Measurements from ENCODE around the gene FBXL19.

The FBXL19 gene

GRCh38 chr16:30894540-30895368 is 28.6 kb upstream of the FBXL19 start:
- Histone ChIP-seq H3K4me3 (peak overlapping the region; percentile 33 to 68 (median 62)), H3K27ac (peak overlapping the region; percentile 71 to 97 (median 93))

DNA sequence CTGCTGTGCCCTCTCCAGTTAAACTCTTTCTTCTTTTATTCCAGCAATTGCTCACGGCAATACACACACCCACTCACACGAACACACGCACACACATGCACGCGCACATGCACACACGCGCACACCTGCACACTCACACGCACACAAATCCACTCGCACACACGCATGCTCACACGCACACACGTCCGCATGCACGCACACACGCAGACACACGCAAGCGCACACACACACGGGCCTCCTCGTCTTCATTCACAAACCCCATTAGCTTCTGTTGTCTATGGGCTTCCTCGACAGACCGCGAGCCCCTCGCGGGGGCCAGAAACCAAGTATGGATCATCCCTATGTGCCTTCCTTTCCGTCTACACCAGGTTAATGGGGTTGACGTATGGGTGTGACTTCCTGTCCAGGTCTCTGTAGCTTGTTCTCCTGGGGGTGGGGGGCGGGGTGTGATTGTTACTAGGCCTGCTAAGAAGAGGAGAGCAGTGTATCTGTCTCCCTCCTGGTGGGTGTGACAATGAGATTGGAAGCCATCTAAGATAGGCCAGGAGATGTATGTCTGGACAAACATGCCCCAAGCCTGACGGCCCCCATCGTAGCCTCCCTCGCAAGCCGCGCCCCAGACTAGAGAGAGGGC is 27.6 kb upstream of the FBXL19 start:
- H3K4me3 ChIP-seq, result peak overlapping the region; percentile 30 to 48 (median 42)
- H3K27ac ChIP-seq, result peak overlapping the region; percentile 55 to 97 (median 92)

DNA sequence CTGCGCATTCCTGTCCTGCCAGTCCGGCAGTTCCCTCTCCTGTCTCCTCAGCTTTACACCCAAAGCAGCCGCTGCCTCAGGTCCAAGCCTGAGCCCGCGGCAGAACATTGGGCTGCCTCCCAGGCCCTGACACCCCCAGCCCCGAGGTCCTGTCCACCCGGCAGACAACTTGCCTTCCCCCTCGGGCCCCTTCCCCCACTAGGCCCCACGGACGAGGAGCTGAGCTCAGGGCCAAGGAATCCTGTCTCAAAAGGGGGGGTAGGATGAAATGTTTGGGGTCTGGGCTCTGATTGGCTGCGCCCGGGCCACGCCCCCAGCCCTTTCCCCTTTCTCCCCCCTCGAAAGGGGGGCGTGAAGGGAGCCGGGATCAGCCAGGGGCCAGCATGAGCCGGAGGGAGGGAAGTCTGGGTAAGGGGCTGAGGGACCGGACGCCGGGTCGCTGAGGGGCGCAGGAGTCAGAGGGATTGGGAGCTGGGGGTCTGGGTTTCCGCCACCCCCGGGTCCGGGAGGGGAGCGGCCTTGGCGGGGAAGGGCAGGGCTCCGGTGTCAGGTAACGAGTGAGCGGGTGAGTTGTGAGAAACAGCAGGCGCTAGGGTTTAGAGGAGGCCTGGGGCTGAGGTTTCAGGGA is 27.0 kb upstream of the FBXL19 start, which contains the start of gene CTF1:
Gene CTF1 (plus strand): TSS at position 354 of the 628 bp plus-strand sequence. CDS start 30 bp downstream, at position 384.
- Histone ChIP-seq H3K27ac (peak within 1 kb of the TSS; percentile 55 to 97 (median 92)), H3K4me3 (peak within 1 kb of the TSS; percentile 30 to 48 (median 42))

DNA sequence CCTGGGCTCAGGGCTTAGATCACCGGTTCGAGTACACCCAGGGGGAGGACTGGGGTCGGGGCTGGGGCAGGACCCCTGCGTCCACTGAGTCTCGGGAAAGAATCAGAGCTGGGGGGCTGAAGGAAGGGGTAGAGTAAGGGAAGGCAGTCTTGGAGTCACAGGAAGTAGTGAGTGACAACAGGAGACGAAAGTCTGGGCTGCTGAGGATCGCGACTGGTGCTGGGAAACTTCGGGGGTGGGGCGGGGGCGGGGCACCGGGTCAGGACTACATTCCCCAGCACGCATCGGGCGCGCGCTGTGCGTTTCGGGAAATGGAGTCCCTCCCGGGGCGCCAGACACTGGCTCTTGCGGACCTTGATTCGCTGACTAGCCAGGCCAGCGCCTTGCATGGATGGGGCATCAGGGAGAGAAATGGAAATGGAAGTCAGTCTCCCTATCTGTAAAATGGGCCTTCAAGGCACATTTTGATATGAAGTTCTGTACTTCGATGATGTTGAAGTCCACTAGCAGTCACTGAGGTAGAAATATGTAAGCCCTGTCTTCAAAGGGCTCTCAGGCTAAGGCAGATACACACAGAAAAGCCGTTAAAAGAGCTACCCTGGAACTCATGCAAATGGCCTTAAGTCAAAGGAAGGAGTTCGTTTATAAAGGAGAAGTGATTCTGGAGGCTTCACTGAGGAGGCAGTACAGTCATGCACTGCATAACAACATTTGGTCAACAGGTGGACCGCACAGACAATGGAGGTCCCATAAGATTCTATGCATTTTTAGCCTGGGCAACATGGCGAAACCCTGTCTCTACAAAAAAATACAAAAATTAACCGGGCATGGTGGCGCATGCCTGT is 26.3 kb upstream of the FBXL19 start:
- Histone ChIP-seq H3K27ac (peak overlapping the region; percentile 55 to 97 (median 92)), H3K4me3 (peak overlapping the region; percentile 30 to 48 (median 42))

DNA sequence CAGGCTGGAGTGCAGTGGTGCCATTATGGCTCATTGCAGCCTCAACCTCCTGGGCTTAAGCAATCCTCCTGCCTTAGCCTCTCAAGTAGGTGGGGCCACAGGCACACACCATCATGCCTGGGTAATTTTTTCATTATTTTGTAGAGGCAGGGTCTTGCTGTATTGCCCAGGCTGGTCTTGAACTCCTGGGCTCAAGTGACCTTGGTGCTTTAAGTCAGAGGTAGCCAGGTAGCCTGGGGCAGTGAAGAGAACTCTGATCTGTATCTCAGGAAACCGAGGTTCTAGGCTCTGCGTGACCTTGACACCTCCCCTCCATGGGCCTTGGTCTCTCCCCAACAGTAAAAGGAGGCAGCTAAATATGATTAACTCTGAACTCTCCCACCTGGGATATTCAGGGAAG is 23.6 kb upstream of the FBXL19 start:
- Histone ChIP-seq H3K27ac (no peak overlapping the region), H3K4me3 (no peak overlapping the region)

GRCh38 chr16:30900588-30900987 is 22.8 kb upstream of the FBXL19 start:
- H3K27ac ChIP-seq, result no peak overlapping the region
- no peak overlapping the region for H3K4me3 ChIP-seq

DNA sequence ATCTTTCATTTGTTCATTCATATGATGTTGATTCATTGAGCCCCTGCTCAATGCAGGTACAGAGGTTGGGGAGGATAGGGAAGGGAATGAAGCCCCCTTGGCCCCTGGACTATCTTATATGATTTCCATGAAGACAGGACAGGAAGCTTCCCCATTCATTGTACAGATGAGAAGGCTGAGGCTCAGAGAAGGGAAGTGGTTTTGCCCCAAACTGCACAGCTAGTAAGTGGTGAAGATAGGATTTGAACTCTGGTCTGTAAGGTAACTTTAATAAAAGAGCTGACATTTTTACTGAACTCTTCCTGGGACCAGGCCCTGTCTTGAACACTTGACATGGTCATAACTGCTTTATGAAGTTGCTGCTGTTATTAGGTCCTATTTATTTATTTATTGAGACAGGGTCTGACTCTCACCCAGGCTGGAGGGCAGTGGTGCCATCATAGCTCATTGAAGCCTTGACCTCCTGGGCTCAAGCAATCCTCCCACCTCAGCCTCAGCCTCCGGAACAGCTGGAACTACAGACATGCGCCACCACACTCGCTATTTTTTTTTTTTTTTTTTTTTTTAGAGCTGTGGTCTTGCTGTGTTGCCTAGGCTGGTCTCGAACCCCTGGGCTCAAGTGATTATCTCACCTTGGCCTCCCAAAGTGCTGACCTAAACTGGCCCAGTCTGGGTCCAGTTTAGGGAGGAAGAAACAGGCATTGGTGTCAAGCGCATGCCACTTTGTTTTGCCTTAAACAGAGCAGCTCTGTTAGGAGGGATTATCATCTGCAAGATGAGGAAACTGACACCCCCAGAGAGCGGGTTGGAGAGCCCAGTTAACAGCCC is 22.0 kb upstream of the FBXL19 start:
- H3K27ac ChIP-seq, result peak overlapping the region in 19 of 21 experiments; percentile 56 to 97 (median 91)
- H3K4me3 ChIP-seq, result peak overlapping the region; percentile 17 to 57 (median 46)

DNA sequence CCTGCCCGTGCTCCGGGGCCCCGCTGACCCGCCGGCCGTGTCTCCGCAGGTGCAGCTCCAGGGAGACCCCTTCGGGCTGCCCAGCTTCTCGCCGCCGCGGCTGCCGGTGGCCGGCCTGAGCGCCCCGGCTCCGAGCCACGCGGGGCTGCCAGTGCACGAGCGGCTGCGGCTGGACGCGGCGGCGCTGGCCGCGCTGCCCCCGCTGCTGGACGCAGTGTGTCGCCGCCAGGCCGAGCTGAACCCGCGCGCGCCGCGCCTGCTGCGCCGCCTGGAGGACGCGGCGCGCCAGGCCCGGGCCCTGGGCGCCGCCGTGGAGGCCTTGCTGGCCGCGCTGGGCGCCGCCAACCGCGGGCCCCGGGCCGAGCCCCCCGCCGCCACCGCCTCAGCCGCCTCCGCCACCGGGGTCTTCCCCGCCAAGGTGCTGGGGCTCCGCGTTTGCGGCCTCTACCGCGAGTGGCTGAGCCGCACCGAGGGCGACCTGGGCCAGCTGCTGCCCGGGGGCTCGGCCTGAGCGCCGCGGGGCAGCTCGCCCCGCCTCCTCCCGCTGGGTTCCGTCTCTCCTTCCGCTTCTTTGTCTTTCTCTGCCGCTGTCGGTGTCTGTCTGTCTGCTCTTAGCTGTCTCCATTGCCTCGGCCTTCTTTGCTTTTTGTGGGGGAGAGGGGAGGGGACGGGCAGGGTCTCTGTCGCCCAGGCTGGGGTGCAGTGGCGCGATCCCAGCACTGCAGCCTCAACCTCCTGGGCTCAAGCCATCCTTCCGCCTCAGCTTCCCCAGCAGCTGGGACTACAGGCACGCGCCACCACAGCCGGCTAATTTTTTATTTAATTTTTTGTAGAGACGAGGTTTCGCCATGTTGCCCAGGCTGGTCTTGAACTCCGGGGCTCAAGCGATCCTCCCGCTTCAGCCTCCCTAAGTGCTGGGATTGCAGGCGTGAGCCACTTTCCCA is 21.1 kb upstream of the FBXL19 start:
- Histone ChIP-seq H3K4me3 (peak overlapping the region; percentile 37 to 57 (median 47)), H3K27ac (peak overlapping the region; percentile 80 to 97 (median 91))

DNA sequence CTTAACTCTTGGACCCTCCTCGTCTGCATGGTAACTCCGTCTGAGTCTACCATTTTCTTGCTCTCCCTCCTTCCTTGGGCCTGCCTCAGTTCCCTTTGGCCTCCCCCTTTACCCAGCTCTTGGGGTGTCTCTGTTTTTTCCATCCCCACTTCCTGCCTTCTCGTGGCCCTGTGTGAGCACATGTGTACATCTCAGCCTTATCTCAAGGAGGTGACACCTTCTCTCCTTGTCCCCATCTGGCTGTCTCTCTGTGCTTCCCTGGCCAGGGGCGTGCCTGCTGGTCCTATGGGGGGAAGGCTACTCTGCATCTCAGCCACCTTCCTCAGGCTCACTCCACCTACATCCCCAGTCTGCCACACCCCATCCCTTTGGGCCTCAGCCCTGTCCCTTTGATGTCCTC is 20.4 kb upstream of the FBXL19 start:
- Histone ChIP-seq H3K27ac (peak overlapping the region in 20 of 21 experiments; percentile 85 to 97 (median 91)), H3K4me3 (peak overlapping the region in 2 of 7 experiments; percentile 37 to 48)

DNA sequence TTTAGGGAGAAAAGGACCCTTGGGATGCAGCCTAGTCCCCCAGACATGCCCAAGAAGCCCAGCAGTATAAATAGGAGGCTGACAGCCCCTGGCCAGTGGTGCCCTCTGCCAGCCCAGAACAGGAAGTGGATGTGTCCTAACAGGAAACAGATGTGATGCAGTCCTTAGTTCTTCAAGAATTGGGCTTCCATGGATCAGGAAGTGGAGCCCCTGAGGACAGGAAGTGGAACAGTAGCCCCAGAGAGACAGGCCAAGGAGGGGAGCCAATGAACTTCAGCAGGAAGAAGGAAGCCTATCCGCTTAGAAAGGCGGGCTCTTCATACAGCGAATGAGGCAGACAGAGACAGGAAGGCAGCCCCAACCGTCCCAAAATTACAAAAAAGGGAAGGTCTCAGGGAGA is 19.8 kb upstream of the FBXL19 start:
- no peak overlapping the region for H3K4me3 ChIP-seq

DNA sequence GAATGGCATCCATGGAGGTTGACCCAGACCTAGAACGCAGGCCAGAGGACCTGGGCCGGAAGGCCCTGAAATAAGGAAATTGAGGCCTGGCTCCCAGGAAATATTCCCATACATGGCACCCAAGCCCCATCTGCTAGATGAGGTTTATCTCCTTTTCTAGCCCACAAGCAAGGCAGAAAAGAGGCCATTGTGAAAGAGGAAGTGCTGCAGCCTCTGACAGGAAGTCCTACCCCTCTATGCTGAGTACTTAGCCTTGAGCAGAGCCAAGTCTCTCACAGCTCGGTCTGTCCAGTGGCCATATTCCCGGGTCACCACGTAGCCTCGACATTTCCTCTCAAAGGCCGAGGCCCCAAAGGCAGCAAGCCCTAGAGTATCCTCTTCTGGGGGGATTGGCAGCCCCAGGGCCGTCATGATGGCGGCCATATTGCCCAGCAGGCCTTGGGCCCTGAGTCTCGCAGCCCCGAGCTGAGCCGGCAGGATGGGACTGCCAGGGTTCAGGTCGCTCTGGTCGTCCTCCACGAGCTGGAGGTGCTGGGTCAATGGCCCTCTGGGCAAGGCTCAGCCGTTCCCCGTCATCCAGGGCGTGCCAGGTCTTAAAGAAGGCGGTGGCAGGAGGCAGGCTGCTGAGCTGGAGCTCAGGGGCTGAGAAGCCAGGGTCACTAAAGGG is 19.1 kb upstream of the FBXL19 start:
- peak overlapping the region in 20 of 21 experiments; percentile 20 to 97 (median 90) for H3K27ac ChIP-seq

More for the DNA sequence above, 19.8 kb upstream of the FBXL19 start:
- H3K27ac ChIP-seq, result peak overlapping the region in 20 of 21 experiments; percentile 20 to 97 (median 91)

DNA sequence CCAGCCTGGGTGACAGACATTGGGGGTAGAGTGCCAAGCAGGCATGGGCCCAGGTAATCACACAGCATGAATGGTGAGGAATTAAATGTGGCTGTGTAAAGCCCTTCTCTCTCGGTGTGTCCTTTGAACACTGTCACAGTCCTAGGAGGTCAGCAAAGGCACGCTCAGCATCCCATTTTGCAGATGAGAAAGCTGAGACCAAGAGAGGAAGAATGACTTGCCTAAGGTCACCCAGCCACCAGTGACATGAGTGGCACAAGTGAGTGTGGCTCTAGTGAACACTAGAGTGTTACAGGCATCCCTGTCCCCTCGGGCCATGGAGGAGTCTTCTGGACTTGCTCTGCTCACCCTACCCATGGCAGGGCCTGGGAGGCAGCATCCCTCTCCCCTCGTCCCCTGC is 16.3 kb upstream of the FBXL19 start:
- Histone ChIP-seq H3K27ac (no peak overlapping the region), H3K4me3 (no peak overlapping the region)

More for the DNA sequence above, 19.1 kb upstream of the FBXL19 start:
- no peak overlapping the region for H3K4me3 ChIP-seq

- H3K27ac ChIP-seq, result peak overlapping the region in 2 of 21 experiments; percentile 36 to 60
- no peak overlapping the region for H3K4me3 ChIP-seq
These were observed 12.8 kb upstream of the FBXL19 start for GRCh38 chr16:30910427-30911029.

DNA sequence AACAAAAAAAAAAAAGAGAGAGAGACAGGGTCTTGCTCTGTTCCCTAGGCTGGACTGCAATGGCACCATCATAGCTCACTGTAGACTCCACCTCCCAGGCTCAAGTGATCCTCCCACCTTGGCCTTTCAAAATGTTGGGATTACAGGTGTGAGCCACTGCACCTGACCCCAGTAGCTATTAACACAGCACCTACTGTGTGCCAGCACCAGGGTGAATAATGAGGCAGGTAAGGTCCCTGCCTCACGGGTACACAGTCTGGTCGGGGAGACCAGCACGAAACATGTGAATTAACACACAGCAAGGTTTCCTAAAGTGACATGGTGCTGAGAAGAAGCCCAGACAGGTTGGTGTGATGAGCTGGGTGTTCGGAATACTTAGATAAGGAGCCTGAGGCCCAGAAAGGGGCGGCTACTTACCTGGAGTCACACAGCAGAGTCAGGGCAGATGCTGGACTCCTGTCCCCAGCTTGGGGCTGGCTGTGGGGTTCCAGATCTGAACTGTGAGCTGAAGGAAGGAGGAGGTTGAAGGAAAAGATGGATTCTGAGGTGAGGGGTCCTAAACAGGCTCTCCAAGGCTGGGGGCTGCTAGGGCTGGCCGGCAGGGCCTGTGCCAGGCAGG is 10.5 kb upstream of the FBXL19 start:
- peak overlapping the region in 1 of 21 experiments; percentile 26 for H3K27ac ChIP-seq
- no peak overlapping the region for H3K4me3 ChIP-seq

- no peak overlapping the region for H3K4me3 ChIP-seq
These were observed 8.5 kb upstream of the FBXL19 start for GRCh38 chr16:30914830-30915229.

DNA sequence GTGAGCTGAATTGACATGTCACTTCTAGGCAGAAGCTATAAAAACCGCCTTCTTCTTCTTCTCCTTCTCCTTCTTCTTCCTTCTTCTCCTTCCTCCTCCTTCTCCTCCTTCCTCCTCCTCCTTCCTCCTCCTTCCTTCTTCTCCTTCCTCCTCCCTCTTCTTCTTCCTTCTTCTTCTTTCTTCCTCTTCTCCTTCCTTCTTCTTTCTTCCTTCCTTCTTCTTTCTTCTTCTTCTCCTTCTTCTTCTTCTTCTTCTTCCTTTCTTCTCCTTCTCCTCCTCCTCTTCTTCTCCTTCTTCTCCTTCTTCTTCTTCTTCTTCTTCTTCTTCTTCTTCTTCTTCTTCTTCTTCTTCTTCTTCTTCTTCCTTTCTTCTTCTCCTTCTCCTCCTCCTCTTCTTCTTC is 4.8 kb upstream of the FBXL19 start:
- H3K27ac ChIP-seq, result no peak overlapping the region
- H3K4me3 ChIP-seq, result no peak overlapping the region

More at GRCh38 chr16:30914830-30915229, 8.5 kb upstream of the FBXL19 start:
- no peak overlapping the region for H3K27ac ChIP-seq

All from skin epidermis (tissue), 12 donors.